GM12878 (cell line): ENCODE results near the gene ARHGAP1. TPM values are rescaled to one million over a fixed set of nuclear protein-coding genes. Genes with fewer than 3 reads are reported as not detected.

Source experiments
- ATAC-seq: fragments of 200-7000 bp; cut with Tn5 transposase; 3 replicates; pipeline ENCODE4 v1.9.1; 2020; ENCODE audit warnings: mild to moderate bottlenecking, moderate library complexity
- BruUV-seq: library from RNA; stranded (reverse); fragments of 400-500 nt; replicated peaks from 2 replicates; lab custom pipeline; 2021; lab: Mats Ljungman, UMichigan
- CTCF ChIA-PET: fragments of 300-600 bp; sonication (Branson Sonifier 250); formaldehyde crosslinking; extraction: SDS; loops from one replicate; lab custom pipeline; 2021; ENCODE audit warnings: inconsistent platforms; lab: Yijun Ruan, JAX
- POLR2A ChIA-PET: fragments of 350-600 bp; formaldehyde crosslinking; extraction: SDS; loops from one replicate; lab custom pipeline; 2021; ENCODE audit warnings: inconsistent platforms; lab: Charles Lee
- RAD21 ChIA-PET: fragments of 300-600 bp; sonication (Branson Sonifier 250); formaldehyde crosslinking; loops from one replicate; lab custom pipeline; 2023; ENCODE audit warnings: antibody characterized with exemption; ENCODE audit not compliant: unreplicated experiment; lab: Charles Lee
- SMC1A ChIA-PET: fragments of 300-600 bp; sonication (Branson Sonifier 250); formaldehyde crosslinking; loops from one replicate; lab custom pipeline; 2023; ENCODE audit not compliant: unreplicated experiment, uncharacterized antibody; lab: Charles Lee
- DNase-seq: peaks from one replicate; pipeline ENCODE4 v3.0.0-alpha.2; 2011; ENCODE audit warnings: low read depth, low spot score
- FAIRE-seq: peaks from 3 replicates; lab custom pipeline; 2011; peaks lifted over from hg19 to GRCh38; lab: Jason Lieb, UNC
- H2AFZ ChIP-seq: 2 replicates; pipeline ENCODE4 v1.6.0; 2011; ENCODE audit warnings: low read depth, low read length, control low read depth; ENCODE audit not compliant: control insufficient read depth
- H3K27ac ChIP-seq: 2 replicates; pipeline ENCODE4 v1.5.1; 2011; ENCODE audit warnings: control low read depth; ENCODE audit not compliant: control insufficient read depth, insufficient read depth
- H3K27me3 ChIP-seq, 2 experiments: replicated peaks in 1 of 2; 2 replicates each; pipeline versions ENCODE4 v1.6.0 to v1.6.1; 2011; ENCODE audit warnings: low read length in 1 of 2; ENCODE audit not compliant: control insufficient read depth in 2 of 2, insufficient read depth in 2 of 2
- H3K36me3 ChIP-seq, 2 experiments: 2 replicates each; pipeline ENCODE4 v1.5.1; 2011; ENCODE audit warnings: low read length in 1 of 2; ENCODE audit not compliant: control insufficient read depth in 2 of 2, insufficient read depth in 2 of 2
- H3K4me1 ChIP-seq: 2 replicates; pipeline ENCODE4 v1.6.1; 2011; ENCODE audit warnings: mild to moderate bottlenecking, low read length, moderate library complexity, mixed read lengths; ENCODE audit not compliant: control insufficient read depth, insufficient read depth
- H3K4me2 ChIP-seq: 2 replicates; pipeline ENCODE4 v1.6.0; 2011; ENCODE audit warnings: control low read depth; ENCODE audit not compliant: control insufficient read depth, insufficient read depth
- H3K4me3 ChIP-seq: fragments of 200-600 bp; sonication (generic); 2 replicates; pipeline ENCODE4 v1.5.1; 2016
- H3K79me2 ChIP-seq: 2 replicates; pipeline ENCODE4 v1.6.0; 2011; ENCODE audit warnings: low read length; ENCODE audit not compliant: control insufficient read depth, insufficient read depth
- H3K9ac ChIP-seq: 2 replicates; pipeline ENCODE4 v1.8.0; 2011; ENCODE audit warnings: low read length, control low read depth, mixed read lengths; ENCODE audit not compliant: control insufficient read depth, insufficient read depth
- H3K9me3 ChIP-seq: replicated peaks from 3 replicates; pipeline ENCODE4 v1.5.1; 2011; ENCODE audit warnings: mild to moderate bottlenecking, low read length; ENCODE audit not compliant: control insufficient read depth, insufficient read depth
- H4K20me1 ChIP-seq: 2 replicates; pipeline ENCODE4 v1.6.0; 2011; ENCODE audit not compliant: control insufficient read depth, insufficient read depth
- EP300 ChIP-seq, 2 experiments: fragments of 150-350 bp in 1 of 2; IDR thresholded peaks; 2 replicates each; pipeline ENCODE4 v1.6.1; 2011 to 2012; ENCODE audit warnings: low read depth in 2 of 2, low read length in 2 of 2, borderline replicate concordance in 1 of 2, improper control_type of control experiment in 1 of 2, inconsistent platforms in 1 of 2; ENCODE audit not compliant: control insufficient read depth in 1 of 2
- IRF4 ChIP-seq: IDR thresholded peaks from 2 replicates; pipeline ENCODE4 v1.6.1; 2011; ENCODE audit warnings: low read depth, low read length
- KDM1A ChIP-seq: fragments of 200-600 bp; sonication (generic); IDR thresholded peaks from 2 replicates; pipeline ENCODE4 v1.6.1; 2016; ENCODE audit warnings: borderline replicate concordance
- SMARCA5 ChIP-seq: fragments of 450-650 bp; IDR thresholded peaks from 2 replicates; pipeline ENCODE4 v1.6.1; 2017; ENCODE audit warnings: mild to moderate bottlenecking
- SPI1 ChIP-seq: IDR thresholded peaks from 2 replicates; pipeline ENCODE4 v1.6.1; 2011; ENCODE audit warnings: low read depth, mild to moderate bottlenecking, low read length, moderate library complexity, borderline replicate concordance; ENCODE audit not compliant: insufficient read depth
- SUZ12 ChIP-seq: fragments of 200-600 bp; sonication (generic); IDR thresholded peaks from one replicate; pipeline ENCODE4 v1.6.1; 2018; ENCODE audit warnings: antibody characterized with exemption, mild to moderate bottlenecking; ENCODE audit not compliant: unreplicated experiment
- YBX1 ChIP-seq: fragments of 450-650 bp; IDR thresholded peaks from 2 replicates; pipeline ENCODE4 v1.6.1; 2016; ENCODE audit warnings: antibody characterized with exemption
- ZNF384 ChIP-seq: IDR thresholded peaks from 2 replicates; pipeline ENCODE4 v1.6.1; 2012; ENCODE audit warnings: low read depth, mild to moderate bottlenecking, low read length, improper control_type of control experiment, borderline replicate concordance
- WGBS: methylation state at CpG from one replicate; pipeline ENCODE4 v1.1.6; 2016; ENCODE audit warnings: low lambda C conversion rate; ENCODE audit not compliant: insufficient replicate concordance, insufficient coverage; ENCODE audit errors: missing lambda C conversion rate; 5-methylcytosine and 5-hydroxymethylcytosine counted together
- in situ Hi-C: fragments of 300-500 bp; cut with MboI; formaldehyde crosslinking; loops from 9 replicates; pipeline ENCODE4 v1.14.3; 2018; ENCODE audit warnings: mixed read lengths
- intact Hi-C: fragments of 100-400 bp; cut with micrococcal nuclease; formaldehyde crosslinking; loops from one replicate; pipeline ENCODE4 v1.14.2; 2022; ENCODE audit not compliant: unreplicated experiment
- polyA plus RNA-seq, 11 experiments: library from polyadenylated mRNA; depleted of rRNA in 4 of 11; unstranded in 6 of 11; stranded (reverse) in 5 of 11; fragments of >200 nt; fragmentation: Nextera tagmentation in 4 of 11; fragmentation: Illumina TruSeq in 1 of 11; extraction: Ambion mirVana in 4 of 11; extraction: Trizol in 1 of 11; gene quantifications; 1 replicate in 1 of 11; 2 replicates in 10 of 11; pipeline versions ENCODE4 v1.2.1 to v1.2.3, GENCODE V29; 2011 to 2016; ENCODE audit warnings: inconsistent platforms in 2 of 11, missing spikeins in 2 of 11, low read depth in 1 of 11
- total RNA-seq, 4 experiments: library from RNA; depleted of rRNA in 3 of 4; stranded (reverse); fragments of >200 nt in 3 of 4; fragmentation: Illumina TruSeq in 1 of 4; extraction: Trizol in 1 of 4; gene quantifications; 2 replicates each; pipeline versions ENCODE4 v1.2.1 to v1.2.3, GENCODE V29; 2013 to 2021
- TF ChIP-seq, protein P1 (sequence below): IDR thresholded peaks from 2 replicates; pipeline ENCODE4 v1.6.1; 2011; ENCODE audit warnings: low read depth, mild to moderate bottlenecking, low read length, moderate library complexity, borderline replicate concordance; ENCODE audit errors: extremely low read depth
- TF ChIP-seq, protein P2 (sequence below): IDR thresholded peaks from 2 replicates; pipeline ENCODE4 v1.6.1; 2012; ENCODE audit warnings: improper control_type of control experiment, low read depth, low read length; ENCODE audit not compliant: insufficient replicate concordance
- TF ChIP-seq, protein P3 (sequence below): fragments of 150-350 bp; IDR thresholded peaks from 2 replicates; pipeline ENCODE4 v1.6.1; 2014; ENCODE audit warnings: mild to moderate bottlenecking, low read depth, low read length
- TF ChIP-seq, protein P4 (sequence below): IDR thresholded peaks from 2 replicates; pipeline ENCODE4 v1.6.1; 2012; ENCODE audit warnings: mild to moderate bottlenecking, low read depth, low read length

Gene ARHGAP1
- total and polyA plus RNA-seq, 10 of the 15 experiments (the other 5 are each of a cell fraction or from before 2014, with no cell fraction given) = 4.3 to 45.5 (median 23.2) TPM

DNA sequence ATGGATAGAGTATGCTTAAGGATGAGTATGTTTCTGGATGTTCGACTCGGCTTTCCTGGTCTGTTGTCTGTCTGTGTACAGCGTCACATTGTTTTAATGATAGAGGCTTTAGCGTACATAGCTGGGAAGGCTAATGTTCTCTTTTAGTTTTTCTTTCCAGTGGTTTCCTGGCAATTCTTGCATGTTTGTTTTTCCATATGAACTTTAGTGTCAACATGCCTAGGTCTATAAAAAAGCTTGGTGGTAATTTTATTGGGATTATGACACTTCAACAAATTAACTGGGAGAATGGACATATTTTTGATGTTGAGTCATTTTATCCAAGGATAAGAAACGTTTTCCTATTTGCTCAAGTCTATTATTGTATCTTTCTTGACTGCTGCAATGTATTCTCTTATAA is 36.2 kb upstream of the ARHGAP1 start (continued):
- TF ChIP-seq YBX1 = no peak
- TF ChIP-seq, protein P1, sequence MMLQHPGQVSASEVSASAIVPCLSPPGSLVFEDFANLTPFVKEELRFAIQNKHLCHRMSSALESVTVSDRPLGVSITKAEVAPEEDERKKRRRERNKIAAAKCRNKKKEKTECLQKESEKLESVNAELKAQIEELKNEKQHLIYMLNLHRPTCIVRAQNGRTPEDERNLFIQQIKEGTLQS = no peak
- TF ChIP-seq, protein P2, sequence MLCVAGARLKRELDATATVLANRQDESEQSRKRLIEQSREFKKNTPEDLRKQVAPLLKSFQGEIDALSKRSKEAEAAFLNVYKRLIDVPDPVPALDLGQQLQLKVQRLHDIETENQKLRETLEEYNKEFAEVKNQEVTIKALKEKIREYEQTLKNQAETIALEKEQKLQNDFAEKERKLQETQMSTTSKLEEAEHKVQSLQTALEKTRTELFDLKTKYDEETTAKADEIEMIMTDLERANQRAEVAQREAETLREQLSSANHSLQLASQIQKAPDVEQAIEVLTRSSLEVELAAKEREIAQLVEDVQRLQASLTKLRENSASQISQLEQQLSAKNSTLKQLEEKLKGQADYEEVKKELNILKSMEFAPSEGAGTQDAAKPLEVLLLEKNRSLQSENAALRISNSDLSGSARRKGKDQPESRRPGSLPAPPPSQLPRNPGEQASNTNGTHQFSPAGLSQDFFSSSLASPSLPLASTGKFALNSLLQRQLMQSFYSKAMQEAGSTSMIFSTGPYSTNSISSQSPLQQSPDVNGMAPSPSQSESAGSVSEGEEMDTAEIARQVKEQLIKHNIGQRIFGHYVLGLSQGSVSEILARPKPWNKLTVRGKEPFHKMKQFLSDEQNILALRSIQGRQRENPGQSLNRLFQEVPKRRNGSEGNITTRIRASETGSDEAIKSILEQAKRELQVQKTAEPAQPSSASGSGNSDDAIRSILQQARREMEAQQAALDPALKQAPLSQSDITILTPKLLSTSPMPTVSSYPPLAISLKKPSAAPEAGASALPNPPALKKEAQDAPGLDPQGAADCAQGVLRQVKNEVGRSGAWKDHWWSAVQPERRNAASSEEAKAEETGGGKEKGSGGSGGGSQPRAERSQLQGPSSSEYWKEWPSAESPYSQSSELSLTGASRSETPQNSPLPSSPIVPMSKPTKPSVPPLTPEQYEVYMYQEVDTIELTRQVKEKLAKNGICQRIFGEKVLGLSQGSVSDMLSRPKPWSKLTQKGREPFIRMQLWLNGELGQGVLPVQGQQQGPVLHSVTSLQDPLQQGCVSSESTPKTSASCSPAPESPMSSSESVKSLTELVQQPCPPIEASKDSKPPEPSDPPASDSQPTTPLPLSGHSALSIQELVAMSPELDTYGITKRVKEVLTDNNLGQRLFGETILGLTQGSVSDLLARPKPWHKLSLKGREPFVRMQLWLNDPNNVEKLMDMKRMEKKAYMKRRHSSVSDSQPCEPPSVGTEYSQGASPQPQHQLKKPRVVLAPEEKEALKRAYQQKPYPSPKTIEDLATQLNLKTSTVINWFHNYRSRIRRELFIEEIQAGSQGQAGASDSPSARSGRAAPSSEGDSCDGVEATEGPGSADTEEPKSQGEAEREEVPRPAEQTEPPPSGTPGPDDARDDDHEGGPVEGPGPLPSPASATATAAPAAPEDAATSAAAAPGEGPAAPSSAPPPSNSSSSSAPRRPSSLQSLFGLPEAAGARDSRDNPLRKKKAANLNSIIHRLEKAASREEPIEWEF = no peak

DNA sequence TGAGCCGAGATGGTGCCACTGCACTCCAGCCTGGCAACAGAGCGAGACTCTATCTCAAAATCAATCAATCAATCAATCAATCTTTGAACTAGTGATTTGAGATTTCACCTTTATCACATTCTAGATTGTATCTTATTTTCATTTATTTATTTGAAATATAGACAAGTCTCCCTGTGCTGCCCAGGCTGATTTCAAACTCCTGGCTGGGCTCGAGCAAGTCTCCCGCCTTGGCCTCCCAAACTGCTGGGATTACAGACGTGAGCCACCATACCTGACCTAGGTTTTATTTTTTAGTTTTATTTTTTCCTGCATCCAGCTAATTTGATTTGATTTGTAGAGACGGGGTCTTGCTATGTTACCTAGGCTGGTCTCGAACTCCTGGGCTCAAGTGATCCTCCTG is 35.7 kb upstream of the ARHGAP1 start:
- no peaks in the 10 kb centered on the region for H3K4me1 ChIP-seq
- no peak for FAIRE-seq
- TF ChIP-seq IRF4 (no peak), KDM1A (no peak), SPI1 (no peak), EP300 (IDR thresholded peaks at IDR 0.05; ENCODE audit: borderline replicate concordance in 1 of 2, control insufficient read depth in 1 of 2, low read depth in 2 of 2, low read length in 2 of 2) (no peak), SUZ12 (no peak), ZNF384 (no peak), SMARCA5 (no peak)
- TF ChIP-seq, protein P3, sequence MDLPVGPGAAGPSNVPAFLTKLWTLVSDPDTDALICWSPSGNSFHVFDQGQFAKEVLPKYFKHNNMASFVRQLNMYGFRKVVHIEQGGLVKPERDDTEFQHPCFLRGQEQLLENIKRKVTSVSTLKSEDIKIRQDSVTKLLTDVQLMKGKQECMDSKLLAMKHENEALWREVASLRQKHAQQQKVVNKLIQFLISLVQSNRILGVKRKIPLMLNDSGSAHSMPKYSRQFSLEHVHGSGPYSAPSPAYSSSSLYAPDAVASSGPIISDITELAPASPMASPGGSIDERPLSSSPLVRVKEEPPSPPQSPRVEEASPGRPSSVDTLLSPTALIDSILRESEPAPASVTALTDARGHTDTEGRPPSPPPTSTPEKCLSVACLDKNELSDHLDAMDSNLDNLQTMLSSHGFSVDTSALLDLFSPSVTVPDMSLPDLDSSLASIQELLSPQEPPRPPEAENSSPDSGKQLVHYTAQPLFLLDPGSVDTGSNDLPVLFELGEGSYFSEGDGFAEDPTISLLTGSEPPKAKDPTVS = no peak
- TF ChIP-seq, protein P4, sequence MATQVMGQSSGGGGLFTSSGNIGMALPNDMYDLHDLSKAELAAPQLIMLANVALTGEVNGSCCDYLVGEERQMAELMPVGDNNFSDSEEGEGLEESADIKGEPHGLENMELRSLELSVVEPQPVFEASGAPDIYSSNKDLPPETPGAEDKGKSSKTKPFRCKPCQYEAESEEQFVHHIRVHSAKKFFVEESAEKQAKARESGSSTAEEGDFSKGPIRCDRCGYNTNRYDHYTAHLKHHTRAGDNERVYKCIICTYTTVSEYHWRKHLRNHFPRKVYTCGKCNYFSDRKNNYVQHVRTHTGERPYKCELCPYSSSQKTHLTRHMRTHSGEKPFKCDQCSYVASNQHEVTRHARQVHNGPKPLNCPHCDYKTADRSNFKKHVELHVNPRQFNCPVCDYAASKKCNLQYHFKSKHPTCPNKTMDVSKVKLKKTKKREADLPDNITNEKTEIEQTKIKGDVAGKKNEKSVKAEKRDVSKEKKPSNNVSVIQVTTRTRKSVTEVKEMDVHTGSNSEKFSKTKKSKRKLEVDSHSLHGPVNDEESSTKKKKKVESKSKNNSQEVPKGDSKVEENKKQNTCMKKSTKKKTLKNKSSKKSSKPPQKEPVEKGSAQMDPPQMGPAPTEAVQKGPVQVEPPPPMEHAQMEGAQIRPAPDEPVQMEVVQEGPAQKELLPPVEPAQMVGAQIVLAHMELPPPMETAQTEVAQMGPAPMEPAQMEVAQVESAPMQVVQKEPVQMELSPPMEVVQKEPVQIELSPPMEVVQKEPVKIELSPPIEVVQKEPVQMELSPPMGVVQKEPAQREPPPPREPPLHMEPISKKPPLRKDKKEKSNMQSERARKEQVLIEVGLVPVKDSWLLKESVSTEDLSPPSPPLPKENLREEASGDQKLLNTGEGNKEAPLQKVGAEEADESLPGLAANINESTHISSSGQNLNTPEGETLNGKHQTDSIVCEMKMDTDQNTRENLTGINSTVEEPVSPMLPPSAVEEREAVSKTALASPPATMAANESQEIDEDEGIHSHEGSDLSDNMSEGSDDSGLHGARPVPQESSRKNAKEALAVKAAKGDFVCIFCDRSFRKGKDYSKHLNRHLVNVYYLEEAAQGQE = no peak

More for the DNA sequence above, 35.7 kb upstream of the ARHGAP1 start:
- 87% methylated on average over 7 of the region's 7 CpGs for WGBS
- Histone ChIP-seq H2AFZ (no peak overlapping the region), H3K36me3 (peaks cover 0 to 2% of the 10 kb centered on the region in 2 experiments; a peak in 1 of 4 replicates), H3K9ac (no peak overlapping the region), H3K27ac (no peak overlapping the region), H4K20me1 (no peaks in the 10 kb centered on the region), H3K27me3 (no peaks in the 10 kb centered on the region), H3K4me3 (no peak overlapping the region), H3K4me2 (no peak overlapping the region), H3K79me2 (no peaks in the 10 kb centered on the region), H3K9me3 (no peaks in the 10 kb centered on the region)
- SMC1A ChIA-PET = no interaction called here
- DNase-seq = no peak
- BruUV-seq = no TSS peak
- intact Hi-C loops = no loop called here
- no peak for ATAC-seq
- CTCF ChIA-PET = no interaction called here
- RAD21 ChIA-PET = no interaction called here
- in situ Hi-C loops = no loop called here
- POLR2A ChIA-PET = no interaction called here
